ENCODE data around the gene TBC1D22A. TPM values are rescaled to one million over a fixed set of nuclear protein-coding genes. Genes with fewer than 3 reads are reported as not detected.

Gene TBC1D22A
- total and polyA plus RNA-seq, 11 donors = 9.4 to 30.7 (median 18.6) TPM

DNA sequence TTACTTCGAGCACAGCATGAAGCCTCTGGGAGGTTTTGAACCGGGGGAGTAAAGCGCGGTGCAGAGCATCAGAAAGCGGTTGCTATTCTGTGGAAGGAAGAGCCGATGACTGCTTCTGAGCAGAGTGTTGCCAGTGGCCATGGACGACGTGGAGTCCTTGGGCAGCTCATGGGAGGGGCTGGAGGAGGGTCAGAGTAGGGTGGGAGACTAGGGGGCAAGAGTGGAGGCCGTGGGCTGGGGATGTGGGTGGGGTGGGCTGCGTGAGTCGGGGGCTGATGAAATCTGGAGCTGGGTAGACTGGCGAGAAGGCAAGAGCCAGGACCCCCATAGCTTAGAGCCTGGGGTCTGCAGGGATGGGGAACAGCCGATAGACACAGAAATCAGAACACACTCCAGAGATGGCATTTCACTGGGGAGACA is 40.2 kb downstream of the TBC1D22A start:
- intact Hi-C loops (cut with DNase I) = loop anchor here in 5 of 10 donors (5.0 to 10.0 kb wide), 4 partner anchors 40 to 1692 kb away; partner anchors contain the start of gene TBC1D22A (in 3 of the 5)
- Histone ChIP-seq H3K9me3 (no peaks in the 10 kb centered on the region), H3K27ac (no peak overlapping the region), H3K27me3 (no peaks in the 10 kb centered on the region), H3K36me3 (peaks cover 0 to 76% (median 37%) of the 10 kb centered on the region in 9 donors), H3K4me1 (peaks cover 0 to 18% (median 12%) of the 10 kb centered on the region in 12 donors), H3K4me3 (no peak overlapping the region)
- DNase-seq = no peak
- no peak for TF ChIP-seq POLR2A (IDR thresholded peaks at IDR 0.05)
- TF ChIP-seq, protein P1, sequence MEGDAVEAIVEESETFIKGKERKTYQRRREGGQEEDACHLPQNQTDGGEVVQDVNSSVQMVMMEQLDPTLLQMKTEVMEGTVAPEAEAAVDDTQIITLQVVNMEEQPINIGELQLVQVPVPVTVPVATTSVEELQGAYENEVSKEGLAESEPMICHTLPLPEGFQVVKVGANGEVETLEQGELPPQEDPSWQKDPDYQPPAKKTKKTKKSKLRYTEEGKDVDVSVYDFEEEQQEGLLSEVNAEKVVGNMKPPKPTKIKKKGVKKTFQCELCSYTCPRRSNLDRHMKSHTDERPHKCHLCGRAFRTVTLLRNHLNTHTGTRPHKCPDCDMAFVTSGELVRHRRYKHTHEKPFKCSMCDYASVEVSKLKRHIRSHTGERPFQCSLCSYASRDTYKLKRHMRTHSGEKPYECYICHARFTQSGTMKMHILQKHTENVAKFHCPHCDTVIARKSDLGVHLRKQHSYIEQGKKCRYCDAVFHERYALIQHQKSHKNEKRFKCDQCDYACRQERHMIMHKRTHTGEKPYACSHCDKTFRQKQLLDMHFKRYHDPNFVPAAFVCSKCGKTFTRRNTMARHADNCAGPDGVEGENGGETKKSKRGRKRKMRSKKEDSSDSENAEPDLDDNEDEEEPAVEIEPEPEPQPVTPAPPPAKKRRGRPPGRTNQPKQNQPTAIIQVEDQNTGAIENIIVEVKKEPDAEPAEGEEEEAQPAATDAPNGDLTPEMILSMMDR (IDR thresholded peaks at IDR 0.05) = no peak
- ATAC-seq = no peak
- WGBS, 4 donors = 82 to 85% (median 83%) methylated on average over 13 of the region's 13 CpGs

DNA sequence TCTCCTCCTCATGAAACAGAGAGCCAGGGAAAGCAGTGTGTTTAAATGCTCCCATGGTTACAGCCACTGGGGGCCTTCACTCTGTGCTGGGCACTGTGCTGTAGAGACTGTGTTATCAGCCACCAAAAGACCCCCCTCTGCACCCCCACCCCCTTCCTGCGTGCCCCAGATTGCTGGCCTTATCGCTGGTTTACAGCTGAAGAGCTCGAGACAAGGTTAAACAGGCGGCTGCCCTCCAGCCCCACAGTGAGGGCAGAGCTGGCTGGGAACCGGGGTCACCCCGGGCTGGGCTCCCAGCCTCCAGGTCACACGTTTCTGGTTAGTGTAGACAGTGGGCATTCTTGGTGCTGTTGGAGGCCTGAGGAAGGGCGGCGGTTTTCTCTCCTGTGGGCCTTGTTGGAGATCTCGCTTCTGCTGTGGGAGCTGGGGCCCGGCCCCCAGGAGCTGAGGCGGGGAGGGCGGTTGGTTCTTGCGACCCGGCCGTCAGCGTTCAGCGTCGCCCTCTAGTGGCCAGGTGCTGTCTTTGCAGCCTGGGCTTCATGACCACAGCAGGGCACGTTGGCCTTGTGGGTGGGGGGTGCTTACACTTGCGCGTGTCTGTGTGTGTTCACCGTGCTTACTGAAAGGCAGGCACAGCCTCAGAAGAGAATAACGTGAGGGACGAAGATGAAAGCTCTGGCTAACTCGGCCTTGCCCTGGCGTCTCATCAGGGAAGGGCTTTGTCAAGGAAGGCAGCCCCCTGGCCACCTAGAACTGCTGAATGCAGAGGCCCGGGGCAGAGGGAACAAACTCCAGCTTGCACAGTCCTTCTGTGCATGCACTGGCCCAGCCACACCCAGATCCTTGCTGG is 40.8 kb downstream of the TBC1D22A start:
- Histone ChIP-seq H3K27me3 (no peaks in the 10 kb centered on the region), H3K4me1 (peaks cover 0 to 18% (median 12%) of the 10 kb centered on the region in 12 donors), H3K27ac (peak overlapping the region in 2 of 12 donors; percentile 20 to 39), H3K4me3 (peak overlapping the region in 1 of 12 donors; percentile 17), H3K36me3 (peaks cover 0 to 74% (median 30%) of the 10 kb centered on the region in 9 donors), H3K9me3 (no peaks in the 10 kb centered on the region)
- intact Hi-C loops (cut with DNase I) = loop anchor here in 5 of 10 donors (5.0 to 10.0 kb wide), 4 partner anchors 41 to 1692 kb away; partner anchors contain the start of gene TBC1D22A (in 3 of the 5)
- peak in 3 of 5 donors; percentile 49 to 85 (median 53) for DNase-seq
- peak; percentile 35 to 66 (median 60) for ATAC-seq
- WGBS, 4 donors = 27 to 29% (median 28%) methylated on average over 20 to 28 of the region's 28 CpGs
- TF ChIP-seq POLR2A (IDR thresholded peaks at IDR 0.05) = no peak
- TF ChIP-seq, protein P1 (IDR thresholded peaks at IDR 0.05) = peak; percentile 85 to 96 (median 92)

GRCh38 chr22:46803936-46804335 is 41.5 kb downstream of the TBC1D22A start:
- intact Hi-C loops (cut with DNase I) = loop anchor here in 5 of 10 donors (5.0 to 10.0 kb wide), 4 partner anchors 42 to 1691 kb away; partner anchors contain the start of gene TBC1D22A (in 3 of the 5)
- DNase-seq = no peak
- Histone ChIP-seq H3K27me3 (no peaks in the 10 kb centered on the region), H3K4me1 (peaks cover 0 to 14% (median 8%) of the 10 kb centered on the region in 12 donors), H3K9me3 (no peaks in the 10 kb centered on the region), H3K36me3 (peaks cover 0 to 77% (median 29%) of the 10 kb centered on the region in 9 donors), H3K4me3 (no peak overlapping the region), H3K27ac (no peak overlapping the region)
- ATAC-seq = no peak
- TF ChIP-seq, protein P1 (IDR thresholded peaks at IDR 0.05) = no peak
- TF ChIP-seq POLR2A (IDR thresholded peaks at IDR 0.05) = no peak
- 86 to 92% (median 89%) methylated on average over 10 of the region's 10 CpGs for WGBS, 4 donors

- ATAC-seq (no peak), DNase-seq (no peak)
- WGBS, 4 donors = 76 to 90% (median 87%) methylated on average over 7 of the region's 7 CpGs
- Histone ChIP-seq H3K27ac (no peak overlapping the region), H3K4me3 (no peak overlapping the region), H3K27me3 (no peaks in the 10 kb centered on the region), H3K36me3 (peaks cover 0 to 73% (median 6%) of the 10 kb centered on the region in 9 donors), H3K9me3 (no peaks in the 10 kb centered on the region), H3K4me1 (peaks cover 0 to 12% (median 7%) of the 10 kb centered on the region in 12 donors)
- intact Hi-C loops (cut with DNase I) = loop anchor here in 2 of 10 donors (10.0 kb wide), 2 partner anchors 452 to 1688 kb away; no protein-coding TSS in a partner anchor
- TF ChIP-seq, protein P1 (IDR thresholded peaks at IDR 0.05) = no peak
- TF ChIP-seq POLR2A (IDR thresholded peaks at IDR 0.05) = no peak
These were observed 44.3 kb downstream of the TBC1D22A start for GRCh38 chr22:46806794-46807193.

All from heart left ventricle (tissue), 16 donors.